Upper lobe of right lung (tissue), 1 donor: ENCODE measurements around the gene IL3. TPM values are rescaled to one million over a fixed set of nuclear protein-coding genes. Genes with fewer than 3 reads are reported as not detected.

Experiments used
- ATAC-seq: fragments of 200-7000 bp; cut with Tn5 transposase; one replicate; pipeline ENCODE4 v1.9.1; 2020; ENCODE audit warnings: mild to moderate bottlenecking, moderate library complexity
- DNase-seq: peaks from one replicate; pipeline ENCODE4 v3.0.0-alpha.2; 2020
- H3K27ac ChIP-seq: fragments of 200-600 bp; one replicate; pipeline ENCODE4 v1.8.0; 2022
- H3K27me3 ChIP-seq: fragments of 200-600 bp; one replicate; pipeline ENCODE4 v1.8.0; 2022; ENCODE audit warnings: mild to moderate bottlenecking
- H3K36me3 ChIP-seq: fragments of 200-600 bp; one replicate; pipeline ENCODE4 v1.8.0; 2022
- H3K4me1 ChIP-seq: fragments of 200-600 bp; one replicate; pipeline ENCODE4 v1.8.0; 2022
- H3K4me3 ChIP-seq: fragments of 200-600 bp; one replicate; pipeline ENCODE4 v1.8.0; 2022; ENCODE audit warnings: mild to moderate bottlenecking
- H3K9me3 ChIP-seq: fragments of 200-600 bp; one replicate; pipeline ENCODE4 v1.8.0; 2022
- CTCF ChIP-seq: fragments of 200-600 bp; IDR thresholded peaks from one replicate; pipeline ENCODE4 v1.8.0; 2022; ENCODE audit warnings: antibody characterized with exemption
- intact Hi-C: fragments of 100-400 bp; cut with DNase I; formaldehyde crosslinking; loops from one replicate; pipeline ENCODE4 v1.11.0; 2022
- total RNA-seq: library from RNA; stranded (reverse); fragmentation: NEBNext Ultra II Directional; extraction: Animal tissue kit (Norgen Biotek cat#: 25700); gene quantifications from one replicate; pipeline ENCODE4 v1.2.1, GENCODE V29; 2021
- donor health status: DM: no; HTN: yes; CAD: no; lungs with severe emphysema.

IL3 gene
- total RNA-seq, 1 donor from 2014 or later, result not detected

GRCh38 chr5:132029609-132030330 lies 30.7 kb upstream of the IL3 start:
- intact Hi-C loops, result no loop called here
- Histone ChIP-seq H3K4me3 (no peak overlapping the region), H3K9me3 (no peaks in the 10 kb centered on the region), H3K4me1 (no peaks in the 10 kb centered on the region), H3K27ac (no peak overlapping the region), H3K36me3 (no peaks in the 10 kb centered on the region), H3K27me3 (no peaks in the 10 kb centered on the region)
- no peak for TF ChIP-seq CTCF
- ATAC-seq (no peak), DNase-seq (no peak)

GRCh38 chr5:132030610-132031009 lies 29.8 kb upstream of the IL3 start:
- no peaks in the 10 kb centered on the region for H3K36me3 ChIP-seq
- H3K9me3 ChIP-seq, result no peaks in the 10 kb centered on the region
- H3K4me3 ChIP-seq, result no peak overlapping the region
- no peaks in the 10 kb centered on the region for H3K27me3 ChIP-seq
- no peaks in the 10 kb centered on the region for H3K4me1 ChIP-seq
- intact Hi-C loops, result no loop called here
- DNase-seq, result no peak
- no peak overlapping the region for H3K27ac ChIP-seq
- no peak for TF ChIP-seq CTCF
- no peak for ATAC-seq

- no peak for TF ChIP-seq CTCF
- intact Hi-C loops, result no loop called here
- Histone ChIP-seq H3K27me3 (no peaks in the 10 kb centered on the region), H3K27ac (no peak overlapping the region), H3K36me3 (no peaks in the 10 kb centered on the region), H3K9me3 (no peaks in the 10 kb centered on the region), H3K4me1 (no peaks in the 10 kb centered on the region), H3K4me3 (no peak overlapping the region)
- DNase-seq (no peak), ATAC-seq (no peak)
Observed at GRCh38 chr5:132032196-132032595, 28.3 kb upstream of the IL3 start.

GRCh38 chr5:132033122-132033521 lies 27.3 kb upstream of the IL3 start:
- intact Hi-C loops, result no loop called here
- no peak overlapping the region for H3K27ac ChIP-seq
- DNase-seq (no peak), ATAC-seq (no peak)
- no peak for TF ChIP-seq CTCF
- no peaks in the 10 kb centered on the region for H3K9me3 ChIP-seq
- H3K36me3 ChIP-seq, result no peaks in the 10 kb centered on the region
- no peaks in the 10 kb centered on the region for H3K27me3 ChIP-seq
- no peaks in the 10 kb centered on the region for H3K4me1 ChIP-seq
- H3K4me3 ChIP-seq, result no peak overlapping the region

- ATAC-seq (no peak), DNase-seq (no peak)
- Histone ChIP-seq H3K27me3 (no peaks in the 10 kb centered on the region), H3K27ac (no peak overlapping the region), H3K4me1 (no peaks in the 10 kb centered on the region), H3K36me3 (no peaks in the 10 kb centered on the region), H3K4me3 (no peak overlapping the region), H3K9me3 (no peaks in the 10 kb centered on the region)
- no peak for TF ChIP-seq CTCF
- intact Hi-C loops, result no loop called here
Observed at GRCh38 chr5:132037353-132037752, 23.1 kb upstream of the IL3 start.

GRCh38 chr5:132044207-132044606 lies 16.2 kb upstream of the IL3 start:
- intact Hi-C loops, result no loop called here
- no peak for TF ChIP-seq CTCF
- no peak overlapping the region for H3K4me3 ChIP-seq
- no peaks in the 10 kb centered on the region for H3K9me3 ChIP-seq
- no peak overlapping the region for H3K27ac ChIP-seq
- DNase-seq, result peak; percentile 65
- peak; percentile 96 for ATAC-seq
- peaks cover 5% of the 10 kb centered on the region for H3K27me3 ChIP-seq
- H3K4me1 ChIP-seq, result no peaks in the 10 kb centered on the region
- no peaks in the 10 kb centered on the region for H3K36me3 ChIP-seq
